Ovary (tissue), 9 donors: ENCODE results near the gene PYM1. TPM values are rescaled to one million over a fixed set of nuclear protein-coding genes. Genes with fewer than 3 reads are reported as not detected.
"Not testable (repeated sequence)": the region's sequence is repeated elsewhere in the genome, so short reads cannot be mapped to it uniquely, and the experiment has no call there.

Source experiments
- DNase-seq, 5 donors: peaks; one replicate each; pipeline ENCODE4 v3.0.0-alpha.2; 2019 to 2020
- H3K27ac ChIP-seq, 2 donors: fragments of 200-600 bp; one replicate each; pipeline versions ENCODE4 v1.5.1 to v1.8.0; 2019 to 2022
- H3K27me3 ChIP-seq: fragments of 200-600 bp; one replicate; pipeline ENCODE4 v1.8.0; 2022
- H3K36me3 ChIP-seq: fragments of 200-600 bp; sonication (generic); one replicate; pipeline ENCODE4 v1.5.1; 2019
- H3K4me1 ChIP-seq: one replicate; pipeline ENCODE4 v1.8.1; 2013; ENCODE audit warnings: mild to moderate bottlenecking, moderate library complexity; ENCODE audit not compliant: insufficient read depth
- H3K4me3 ChIP-seq: fragments of 200-600 bp; sonication (generic); one replicate; pipeline ENCODE4 v1.5.1; 2017
- H3K9me3 ChIP-seq, 2 donors: fragments of 200-600 bp in 1 of 2; sonication (generic) in 1 of 2; one replicate each; pipeline versions ENCODE4 v1.5.1 to v1.8.1; 2013 to 2019; ENCODE audit warnings: mild to moderate bottlenecking in 1 of 2, moderate library complexity in 1 of 2
- CTCF ChIP-seq, 3 donors: fragments of 450-650 bp in 2 of 3; fragments of 200-600 bp in 1 of 3; IDR thresholded peaks; one replicate each; pipeline versions ENCODE4 v1.5.1 to v1.8.0; 2016 to 2022; ENCODE audit warnings: antibody characterized with exemption in 3 of 3, mild to moderate bottlenecking in 1 of 3
- EP300 ChIP-seq: sonication (generic); formaldehyde crosslinking; IDR thresholded peaks from one replicate; pipeline ENCODE4 v1.6.1; 2017; ENCODE audit warnings: antibody characterized with exemption
- POLR2A ChIP-seq: fragments of 450-650 bp; IDR thresholded peaks from one replicate; pipeline ENCODE4 v1.6.1; 2017; ENCODE audit warnings: antibody characterized with exemption, mild to moderate bottlenecking, moderate library complexity
- WGBS, 3 donors: extraction: QIAGEN DNeasy Blood & Tissue Kit in 1 of 3; methylation state at CpG; one replicate each; pipeline versions ENCODE4 v1.1.5 to v1.1.7; 2013 to 2017; 5-methylcytosine and 5-hydroxymethylcytosine counted together
- intact Hi-C, 4 donors: fragments of 100-400 bp; cut with DNase I; formaldehyde crosslinking; loops; one replicate each; pipeline versions ENCODE4 v1.11.0 to v1.15.1; 2022 to 2023
- polyA plus RNA-seq, 2 donors: library from polyadenylated mRNA; stranded (reverse); fragments of 200-250 nt in 1 of 2; fragments of 350-450 nt in 1 of 2; fragmentation: Illumina TruSeq in 1 of 2; extraction: RNeasy Lipid Tissue Mini Kit (QIAGEN cat#74804) in 1 of 2; gene quantifications; one replicate each; pipeline ENCODE4 v1.2.3, GENCODE V29; 2013 to 2014
- total RNA-seq, 7 donors: library from RNA; depleted of rRNA in 2 of 7; stranded (reverse); fragments of >200 nt in 2 of 7; fragmentation: NEBNext Ultra II Directional in 3 of 7; extraction: Animal tissue kit (Norgen Biotek cat#: 25700) in 3 of 7; gene quantifications; one replicate each; pipeline versions ENCODE4 v1.1.0 to v1.2.4, GENCODE V29; 2016 to 2023
- donor health status: DM: no; HTN: no; CAD: no; lungs with moderate emphysema.
- donor health status: DM: no; HTN: no; CAD: no.
- donor health status: Bipolar disorder and iron deficiency.
- donor health status: DM: yes; HTN: yes; CAD: no.
- donor health status: DM: no; HTN: no; CAD: no.
- donor health status: DM: yes; HTN: yes; CAD: no.

The PYM1 gene
- total and polyA plus RNA-seq, 9 donors: 18.9 to 25.7 (median 21.9) TPM

DNA sequence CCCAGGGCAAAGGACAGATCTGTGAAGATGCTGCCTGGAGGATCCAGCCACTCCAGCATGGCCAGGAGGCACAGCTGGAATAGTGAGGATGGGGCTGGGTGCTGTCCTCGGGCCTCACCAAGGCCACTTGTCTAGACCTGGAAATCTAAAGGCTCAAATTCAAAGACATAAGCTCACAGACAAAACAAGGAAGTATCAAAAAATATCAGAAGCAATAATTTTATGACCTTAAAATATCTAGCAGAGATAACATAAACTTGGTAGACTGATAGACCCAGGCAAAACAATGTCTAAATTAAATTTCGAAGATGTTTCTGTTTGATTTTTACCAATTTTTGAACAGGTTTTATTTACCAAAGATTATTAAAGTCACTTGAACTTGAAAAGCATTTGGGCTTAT is 62.4 kb downstream of the PYM1 start:
- H3K4me3 ChIP-seq: no peak overlapping the region
- H3K4me1 ChIP-seq: no peaks in the 10 kb centered on the region
- H3K9me3 ChIP-seq: peaks cover 0 to 3% of the 10 kb centered on the region in 2 donors
- no peak for DNase-seq
- intact Hi-C loops: no loop called here
- TF ChIP-seq POLR2A (no peak), EP300 (no peak), CTCF (IDR thresholded peaks at IDR 0.05) (no peak)
- no peaks in the 10 kb centered on the region for H3K36me3 ChIP-seq
- WGBS, 3 donors: 82 to 89% (median 87%) methylated on average over 2 of the region's 2 CpGs
- H3K27me3 ChIP-seq: no peaks in the 10 kb centered on the region
- no peak overlapping the region for H3K27ac ChIP-seq

DNA sequence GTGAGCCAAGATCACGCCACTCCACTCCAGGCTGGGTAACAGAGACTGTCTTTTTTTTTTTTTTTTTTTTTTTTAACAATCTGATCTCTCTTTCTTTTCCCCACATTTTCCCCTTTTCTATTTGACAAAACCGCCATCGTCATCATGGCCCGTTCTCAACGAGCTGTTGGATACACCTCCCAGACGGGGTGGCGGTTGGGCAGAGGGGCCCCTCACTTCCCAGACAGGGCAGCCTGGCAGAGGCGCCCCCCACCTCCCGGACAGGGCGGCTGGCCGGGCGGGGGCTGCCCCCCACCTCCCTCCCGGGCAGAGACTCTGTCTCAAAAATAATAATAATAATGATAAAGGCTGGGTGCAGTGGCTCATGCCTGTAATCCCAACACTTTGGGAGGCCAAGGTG is 64.8 kb downstream of the PYM1 start:
- 95 to 97% (median 97%) methylated on average over 13 of the region's 13 CpGs for WGBS, 3 donors
- intact Hi-C loops: not testable (repeated sequence)

DNA sequence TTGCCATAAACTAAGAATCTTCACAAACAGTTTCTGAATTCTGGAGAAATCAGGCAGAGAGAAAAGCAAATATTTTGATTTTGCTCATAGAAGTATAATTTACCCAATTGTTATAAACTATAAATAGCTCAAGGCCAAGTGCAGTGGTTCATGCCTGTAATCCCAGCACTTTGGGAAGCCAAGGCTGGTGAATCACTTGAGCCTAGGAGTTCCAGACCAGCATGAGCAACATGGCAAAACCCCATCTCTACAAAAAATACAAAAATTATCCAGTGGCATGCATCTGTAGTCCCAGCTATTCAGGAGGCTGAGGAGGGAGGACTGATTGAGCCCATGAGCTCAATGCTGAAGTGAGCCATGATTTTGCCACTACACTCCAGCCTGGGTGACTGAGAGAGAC is 65.4 kb downstream of the PYM1 start:
- no peak overlapping the region for H3K4me3 ChIP-seq
- no peaks in the 10 kb centered on the region for H3K36me3 ChIP-seq
- no peaks in the 10 kb centered on the region for H3K27me3 ChIP-seq
- no peaks in the 10 kb centered on the region for H3K4me1 ChIP-seq
- no peak overlapping the region for H3K27ac ChIP-seq
- intact Hi-C loops: no loop called here
- peaks cover 0 to 3% of the 10 kb centered on the region in 2 donors for H3K9me3 ChIP-seq
- DNase-seq: no peak
- TF ChIP-seq CTCF (IDR thresholded peaks at IDR 0.05) (no peak), POLR2A (no peak), EP300 (no peak)

More for the DNA sequence above, 64.8 kb downstream of the PYM1 start:
- not testable (repeated sequence) for H3K27ac ChIP-seq, H3K36me3 ChIP-seq, H3K9me3 ChIP-seq, H3K27me3 ChIP-seq, H3K4me1 ChIP-seq, H3K4me3 ChIP-seq, DNase-seq

- TF ChIP-seq POLR2A (no peak), EP300 (no peak), CTCF (IDR thresholded peaks at IDR 0.05) (no peak)
- Histone ChIP-seq H3K4me3 (no peak overlapping the region), H3K27me3 (no peaks in the 10 kb centered on the region), H3K4me1 (no peaks in the 10 kb centered on the region), H3K9me3 (peaks cover 0 to 3% of the 10 kb centered on the region in 2 donors), H3K36me3 (no peaks in the 10 kb centered on the region), H3K27ac (no peak overlapping the region)
- 78 to 88% (median 79%) methylated on average over 3 of the region's 3 CpGs for WGBS, 3 donors
- intact Hi-C loops: no loop called here
- DNase-seq: no peak
Observed at GRCh38 chr12:55861871-55862270, 65.8 kb downstream of the PYM1 start.

DNA sequence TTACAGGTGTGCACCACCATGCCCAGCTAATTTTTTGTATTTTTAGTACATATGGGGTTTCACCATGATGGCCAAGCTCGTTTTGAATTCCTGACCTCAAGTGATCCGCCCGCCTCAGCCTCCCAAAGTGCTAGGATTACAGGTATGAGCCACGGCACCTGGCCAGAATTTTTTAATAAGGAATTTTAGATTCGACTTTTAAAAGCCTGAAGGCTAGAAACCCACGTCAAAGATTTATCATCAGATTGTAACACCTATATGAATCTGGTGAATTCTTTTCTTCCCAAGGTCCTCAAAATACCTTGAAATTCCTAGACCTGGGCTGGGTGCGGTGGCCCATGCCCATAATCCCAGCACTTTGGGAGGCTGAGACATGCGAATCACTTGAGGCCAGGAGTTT is 66.3 kb downstream of the PYM1 start:
- Histone ChIP-seq H3K27ac (no peak overlapping the region), H3K9me3 (peaks cover 0 to 3% of the 10 kb centered on the region in 2 donors), H3K36me3 (no peaks in the 10 kb centered on the region), H3K4me3 (no peak overlapping the region), H3K4me1 (no peaks in the 10 kb centered on the region), H3K27me3 (no peaks in the 10 kb centered on the region)
- 92 to 95% (median 94%) methylated on average over 8 of the region's 8 CpGs for WGBS, 3 donors
- DNase-seq: no peak
- no peak for TF ChIP-seq EP300
- TF ChIP-seq POLR2A: no peak
- no peak for TF ChIP-seq CTCF (IDR thresholded peaks at IDR 0.05)
- intact Hi-C loops: no loop called here
